Adrenal gland (tissue), 19 donors: ENCODE measurements around the gene KLK8. TPM values are rescaled to one million over a fixed set of nuclear protein-coding genes. Genes with fewer than 3 reads are reported as not detected.

Source experiments
- DNase-seq, 7 donors: peaks; one replicate each; pipeline ENCODE4 v3.0.0-alpha.2; 2019 to 2020
- H3K27ac ChIP-seq, 5 donors: fragments of 200-600 bp; sonication (generic) in 4 of 5; 1 replicate in 3 of 5; 2 replicates in 2 of 5; pipeline versions ENCODE4 v1.5.1 to v1.8.0; 2016 to 2020; ENCODE audit warnings: mild to moderate bottlenecking in 1 of 5
- H3K27me3 ChIP-seq: fragments of 200-600 bp; 2 replicates; pipeline ENCODE4 v1.8.0; 2021
- H3K36me3 ChIP-seq, 2 donors: fragments of 200-600 bp; replicated peaks in 1 of 2; 1 replicate in 1 of 2; 2 replicates in 1 of 2; pipeline versions ENCODE4 v1.5.1 to v1.8.0; 2018 to 2022
- H3K4me1 ChIP-seq, 2 donors: fragments of 200-600 bp; replicated peaks in 1 of 2; 1 replicate in 1 of 2; 2 replicates in 1 of 2; pipeline versions ENCODE4 v1.5.1 to v1.8.0; 2018 to 2021
- H3K4me3 ChIP-seq, 4 donors: fragments of 200-600 bp; sonication (generic) in 3 of 4; one replicate each; pipeline ENCODE4 v1.5.1; 2016 to 2018
- H3K9me3 ChIP-seq, 3 donors: fragments of 200-600 bp; sonication (generic) in 1 of 3; replicated peaks in 1 of 3; 1 replicate in 2 of 3; 2 replicates in 1 of 3; pipeline versions ENCODE4 v1.5.1 to v1.8.0; 2016 to 2021
- CTCF ChIP-seq, 6 experiments: fragments of 450-650 bp in 4 of 6; fragments of 200-600 bp in 2 of 6; sonication (generic) in 1 of 6; IDR thresholded peaks; 1 replicate in 5 of 6; 2 replicates in 1 of 6; pipeline versions ENCODE4 v1.5.1 to v1.8.0; 2016 to 2021; ENCODE audit warnings: antibody characterized with exemption in 6 of 6, mild to moderate bottlenecking in 2 of 6, moderate library complexity in 1 of 6
- POLR2A ChIP-seq, 2 donors: fragments of 450-650 bp; IDR thresholded peaks; one replicate each; pipeline ENCODE4 v1.6.1; 2017; ENCODE audit warnings: antibody characterized with exemption in 2 of 2, mild to moderate bottlenecking in 2 of 2, moderate library complexity in 1 of 2
- WGBS, 4 donors: extraction: QIAGEN DNeasy Blood & Tissue Kit in 2 of 4; methylation state at CpG; one replicate each; pipeline versions ENCODE4 v1.1.5 to v1.1.7; 2013 to 2017; 5-methylcytosine and 5-hydroxymethylcytosine counted together
- intact Hi-C, 2 donors: fragments of 100-400 bp; cut with DNase I; formaldehyde crosslinking; loops; one replicate each; pipeline versions ENCODE4 v1.14.1 to v1.15.0; 2022 to 2023
- long read RNA-seq, 10 donors: library from polyadenylated mRNA in 3 of 10; unstranded in 2 of 10; stranded (forward) in 1 of 10; transcript quantifications; one replicate each; pipeline ENCODE4 v2.0.0 and lab custom pipeline, GENCODE V29; 2021 to 2026
- polyA plus RNA-seq, 3 donors: library from polyadenylated mRNA; stranded (reverse); fragments of 200-250 nt in 2 of 3; fragments of 350-450 nt in 1 of 3; fragmentation: Illumina TruSeq in 1 of 3; extraction: RNeasy Lipid Tissue Mini Kit (QIAGEN cat#74804) in 1 of 3; gene quantifications; one replicate each; pipeline ENCODE4 v1.2.3, GENCODE V29; 2013 to 2014
- total RNA-seq, 9 donors: library from RNA; depleted of rRNA in 4 of 9; stranded (reverse); fragments of >200 nt in 4 of 9; fragments of 120-200 nt in 1 of 9; fragmentation: NEBNext Ultra II Directional in 1 of 9; extraction: Animal tissue kit (Norgen Biotek cat#: 25700) in 1 of 9; gene quantifications; one replicate each; pipeline versions ENCODE4 v1.1.0 to v1.2.4, GENCODE V29; 2013 to 2023
- donor health status: healthy with polysubstance abuse.
- donor health status: Bipolar disorder and iron deficiency.
- donor health status: DM: yes; HTN: yes; CAD: no.
- donor health status: DM: no; HTN: no; CAD: no.
- donor health status: DM: no; HTN: no; CAD: no.
- donor health status: DM: yes; HTN: yes; CAD: no.

The KLK8 gene
- total RNA-seq (under 1 TPM in 1 of 9 donors, not detected in 8; 0.39 TPM), polyA plus RNA-seq (under 1 TPM in 2 of 3 donors, not detected in 1; 0.34 to 0.80 TPM)
- long read RNA-seq, donor 1: 0 reads
- long read RNA-seq, donor 2: 0 reads
- long read RNA-seq, donor 3: 0 reads
- long read RNA-seq, donor 4: 0 reads
- long read RNA-seq, donor 5: 0 reads
- long read RNA-seq, donor 6: 0 reads
- long read RNA-seq, donor 7: 0 reads
- long read RNA-seq, donor 8: 0 reads
- long read RNA-seq, donor 9: 0 reads
- long read RNA-seq, donor 10: 0 reads

DNA sequence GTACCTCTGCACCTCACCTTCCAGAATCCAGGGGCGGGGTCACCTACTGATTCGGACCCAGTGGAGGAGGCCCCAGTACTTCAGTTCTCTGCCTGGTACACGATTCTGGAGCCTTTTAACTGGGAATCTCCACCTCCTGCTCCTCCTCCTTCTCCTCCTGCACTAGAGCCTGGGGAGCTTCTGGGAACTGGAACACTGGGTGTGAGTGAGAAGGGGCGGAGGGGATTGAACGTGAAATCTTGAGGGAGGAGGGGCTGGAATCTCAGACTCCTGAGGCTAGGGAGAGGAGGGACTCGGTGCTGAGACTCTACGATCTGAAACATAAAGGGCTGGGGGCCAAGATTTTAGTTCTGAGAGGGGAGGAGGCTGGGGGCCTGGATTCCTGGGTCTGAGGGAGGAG lies at the start of gene KLK8:
TSS of gene KLK8 (minus strand) at position 90 of the 400 bp plus-strand sequence. CDS start 437 bp downstream, outside the sequence.
- TF ChIP-seq CTCF (IDR thresholded peaks at IDR 0.05) (no peak), POLR2A (IDR thresholded peaks at IDR 0.05) (no peak)
- WGBS, 4 donors: 25 to 34% (median 27%) methylated on average over 6 to 7 of the region's 7 CpGs
- no peaks in the 10 kb centered on the region for H3K9me3 ChIP-seq
- H3K36me3 ChIP-seq: no peaks in the 10 kb centered on the region
- no peak within 1 kb of the TSS for H3K4me3 ChIP-seq
- no peaks in the 10 kb centered on the region for H3K4me1 ChIP-seq
- H3K27ac ChIP-seq: no peak within 1 kb of the TSS
- H3K27me3 ChIP-seq: peaks cover 24% of the 10 kb centered on the region
- no peak for DNase-seq
- intact Hi-C loops: no loop called here

GRCh38 chr19:51047031-51047335 lies 45.6 kb upstream of the KLK8 start:
- WGBS, 4 donors: 19 to 32% (median 24%) methylated on average over 4 of the region's 4 CpGs
- TF ChIP-seq CTCF (IDR thresholded peaks at IDR 0.05) (no peak), POLR2A (IDR thresholded peaks at IDR 0.05) (no peak)
- Histone ChIP-seq H3K4me1 (no peaks in the 10 kb centered on the region), H3K27me3 (peaks cover 4% of the 10 kb centered on the region), H3K27ac (no peak overlapping the region), H3K9me3 (no peaks in the 10 kb centered on the region), H3K36me3 (no peaks in the 10 kb centered on the region), H3K4me3 (no peak overlapping the region)
- intact Hi-C loops: no loop called here
- DNase-seq: no peak

- peaks cover 1% of the 10 kb centered on the region for H3K27me3 ChIP-seq
- no peaks in the 10 kb centered on the region for H3K4me1 ChIP-seq
- H3K27ac ChIP-seq: no peak overlapping the region
- TF ChIP-seq POLR2A (IDR thresholded peaks at IDR 0.05) (no peak), CTCF (IDR thresholded peaks at IDR 0.05) (no peak)
- 79 to 82% (median 81%) methylated on average over 11 of the region's 11 CpGs for WGBS, 4 donors
- intact Hi-C loops: no loop called here
- no peak overlapping the region for H3K4me3 ChIP-seq
- H3K36me3 ChIP-seq: no peaks in the 10 kb centered on the region
- no peaks in the 10 kb centered on the region for H3K9me3 ChIP-seq
- no peak for DNase-seq
These were observed 42.9 kb upstream of the KLK8 start for GRCh38 chr19:51044327-51044726.

DNA sequence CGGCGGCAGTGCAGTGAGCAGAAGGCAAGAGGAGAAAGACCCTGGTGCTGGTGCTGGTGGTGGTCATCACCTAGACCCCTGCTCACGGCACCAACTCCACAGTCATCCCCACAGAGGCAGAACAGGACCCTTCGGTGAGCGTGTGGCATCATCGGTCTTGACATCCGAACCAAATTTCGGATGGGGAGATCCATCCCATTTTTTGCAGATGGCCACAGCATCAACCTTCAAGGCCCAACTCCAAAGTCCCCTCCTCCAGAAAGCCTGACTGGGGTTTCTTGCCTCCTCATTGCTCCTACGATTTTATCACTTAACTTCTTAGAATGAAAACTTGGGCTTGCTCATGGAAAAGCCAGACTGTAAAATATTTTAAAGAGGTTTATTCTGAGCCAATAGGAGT lies 42.1 kb upstream of the KLK8 start:
- Histone ChIP-seq H3K27ac (no peak overlapping the region), H3K27me3 (no peaks in the 10 kb centered on the region), H3K9me3 (no peaks in the 10 kb centered on the region), H3K36me3 (no peaks in the 10 kb centered on the region), H3K4me3 (no peak overlapping the region), H3K4me1 (no peaks in the 10 kb centered on the region)
- WGBS, 4 donors: 73 to 83% (median 76%) methylated on average over 7 to 9 of the region's 9 CpGs
- no peak for DNase-seq
- intact Hi-C loops: no loop called here
- no peak for TF ChIP-seq POLR2A (IDR thresholded peaks at IDR 0.05)
- no peak for TF ChIP-seq CTCF (IDR thresholded peaks at IDR 0.05)
